ACC112 (cell line): Measurements from ENCODE around the gene SLC2A2.

ENCODE experiments used
- H2AFZ ChIP-seq: fragments of 200-600 bp; sonication (generic); one replicate; pipeline ENCODE4 v1.6.0; 2017; ENCODE audit warnings: antibody characterized with exemption, low read length; ENCODE audit not compliant: unreplicated experiment
- H3K27ac ChIP-seq: fragments of 200-600 bp; sonication (generic); 2 replicates; pipeline ENCODE4 v1.5.1; 2014; ENCODE audit warnings: low read depth, mild to moderate bottlenecking, antibody characterized with exemption, low read length, moderate library complexity
- H3K27me3 ChIP-seq: fragments of 200-600 bp; sonication (generic); 2 replicates; pipeline ENCODE4 v1.6.1; 2014; ENCODE audit warnings: mild to moderate bottlenecking, antibody characterized with exemption, low read length, moderate library complexity, mixed read lengths; ENCODE audit not compliant: insufficient read depth
- H3K36me3 ChIP-seq: fragments of 200-600 bp; sonication (generic); 2 replicates; pipeline ENCODE4 v1.6.1; 2016; ENCODE audit warnings: mild to moderate bottlenecking, antibody characterized with exemption, low read length, moderate library complexity, mixed read lengths; ENCODE audit not compliant: insufficient read depth
- H3K4me1 ChIP-seq: fragments of 200-600 bp; sonication (generic); one replicate; pipeline ENCODE4 v1.6.1; 2016; ENCODE audit warnings: low read length, mixed read lengths; ENCODE audit not compliant: insufficient read depth, unreplicated experiment, control insufficient read depth
- H3K4me3 ChIP-seq: fragments of 200-600 bp; sonication (generic); 2 replicates; pipeline ENCODE4 v1.5.1; 2014; ENCODE audit warnings: mild to moderate bottlenecking, low read depth, low read length
- H3K79me2 ChIP-seq: fragments of 200-600 bp; sonication (generic); one replicate; pipeline ENCODE4 v1.6.0; 2016; ENCODE audit warnings: low read length; ENCODE audit not compliant: control insufficient read depth, unreplicated experiment, insufficient read depth

The SLC2A2 gene

GRCh38 chr3:171026597-171027293 is at the start of gene SLC2A2:
Gene SLC2A2, minus strand, starts transcription at chr3:171026720. Its CDS starts 50 bp downstream, at chr3:171026670.
- Histone ChIP-seq H3K79me2 (no peaks in the 10 kb centered on the region), H3K27me3 (no peaks in the 10 kb centered on the region), H3K4me1 (peaks cover 22% of the 10 kb centered on the region), H3K27ac (no peak within 1 kb of the TSS), H3K36me3 (no peaks in the 10 kb centered on the region), H2AFZ (no peak within 1 kb of the TSS), H3K4me3 (no peak within 1 kb of the TSS)

DNA sequence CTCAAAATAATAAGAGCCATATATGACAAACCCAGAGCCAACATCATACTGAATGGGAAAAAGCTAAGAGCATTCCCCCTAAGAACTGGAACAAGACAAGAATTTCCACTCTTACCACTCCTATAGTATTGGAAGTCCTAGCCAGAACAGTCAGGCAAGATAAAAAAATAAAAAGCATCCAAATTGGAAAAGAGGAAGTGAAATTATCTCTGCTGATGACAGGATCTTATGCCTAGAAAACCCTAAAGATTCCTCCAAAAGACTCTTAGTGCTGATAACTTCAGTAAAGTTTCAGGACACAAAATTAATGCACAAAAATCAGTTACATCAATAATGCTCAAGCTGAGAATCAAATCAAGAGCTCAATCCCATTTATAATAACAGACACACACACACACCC is 45.9 kb upstream of the SLC2A2 start:
- no peaks in the 10 kb centered on the region for H3K27me3 ChIP-seq
- no peak overlapping the region for H3K27ac ChIP-seq
- no peaks in the 10 kb centered on the region; the same call in 1 of the 2 replicates for H3K36me3 ChIP-seq
- H3K4me3 ChIP-seq = no peak overlapping the region
- no peaks in the 10 kb centered on the region for H3K79me2 ChIP-seq
- H2AFZ ChIP-seq = no peak overlapping the region
- H3K4me1 ChIP-seq = no peaks in the 10 kb centered on the region

- no peak overlapping the region for H3K4me3 ChIP-seq
- no peak overlapping the region for H3K27ac ChIP-seq
- H3K79me2 ChIP-seq = no peaks in the 10 kb centered on the region
- H3K27me3 ChIP-seq = no peaks in the 10 kb centered on the region
- H3K36me3 ChIP-seq = no peaks in the 10 kb centered on the region; the same call in 1 of the 2 replicates
- H2AFZ ChIP-seq = no peak overlapping the region
- H3K4me1 ChIP-seq = no peaks in the 10 kb centered on the region
Measured at GRCh38 chr3:171068658-171069057, 42.1 kb upstream of the SLC2A2 start.

GRCh38 chr3:171066206-171066605 is 39.7 kb upstream of the SLC2A2 start:
- Histone ChIP-seq H3K27ac (no peak overlapping the region), H3K27me3 (no peaks in the 10 kb centered on the region), H3K79me2 (no peaks in the 10 kb centered on the region), H3K4me1 (no peaks in the 10 kb centered on the region), H3K4me3 (no peak overlapping the region), H3K36me3 (no peaks in the 10 kb centered on the region; the same call in 1 of the 2 replicates), H2AFZ (no peak overlapping the region)

GRCh38 chr3:171065732-171066131 is 39.2 kb upstream of the SLC2A2 start:
- H3K27me3 ChIP-seq = no peaks in the 10 kb centered on the region
- H3K79me2 ChIP-seq = no peaks in the 10 kb centered on the region
- H3K27ac ChIP-seq = no peak overlapping the region
- no peak overlapping the region for H3K4me3 ChIP-seq
- H2AFZ ChIP-seq = no peak overlapping the region
- no peaks in the 10 kb centered on the region for H3K4me1 ChIP-seq
- no peaks in the 10 kb centered on the region; the same call in 1 of the 2 replicates for H3K36me3 ChIP-seq

GRCh38 chr3:171064461-171064860 is 37.9 kb upstream of the SLC2A2 start:
- no peak overlapping the region for H3K27ac ChIP-seq
- H3K4me1 ChIP-seq = no peaks in the 10 kb centered on the region
- no peaks in the 10 kb centered on the region for H3K36me3 ChIP-seq
- H2AFZ ChIP-seq = no peak overlapping the region
- H3K79me2 ChIP-seq = no peaks in the 10 kb centered on the region
- H3K4me3 ChIP-seq = no peak overlapping the region
- no peaks in the 10 kb centered on the region for H3K27me3 ChIP-seq

GRCh38 chr3:171061749-171062148 is 35.2 kb upstream of the SLC2A2 start:
- Histone ChIP-seq H3K27me3 (no peaks in the 10 kb centered on the region), H3K79me2 (no peaks in the 10 kb centered on the region), H3K36me3 (no peaks in the 10 kb centered on the region), H3K4me3 (no peak overlapping the region), H3K4me1 (peaks cover 17% of the 10 kb centered on the region), H2AFZ (no peak overlapping the region), H3K27ac (no peak overlapping the region)

GRCh38 chr3:171059978-171060377 is 33.5 kb upstream of the SLC2A2 start:
- no peaks in the 10 kb centered on the region for H3K79me2 ChIP-seq
- no peak overlapping the region for H3K4me3 ChIP-seq

DNA sequence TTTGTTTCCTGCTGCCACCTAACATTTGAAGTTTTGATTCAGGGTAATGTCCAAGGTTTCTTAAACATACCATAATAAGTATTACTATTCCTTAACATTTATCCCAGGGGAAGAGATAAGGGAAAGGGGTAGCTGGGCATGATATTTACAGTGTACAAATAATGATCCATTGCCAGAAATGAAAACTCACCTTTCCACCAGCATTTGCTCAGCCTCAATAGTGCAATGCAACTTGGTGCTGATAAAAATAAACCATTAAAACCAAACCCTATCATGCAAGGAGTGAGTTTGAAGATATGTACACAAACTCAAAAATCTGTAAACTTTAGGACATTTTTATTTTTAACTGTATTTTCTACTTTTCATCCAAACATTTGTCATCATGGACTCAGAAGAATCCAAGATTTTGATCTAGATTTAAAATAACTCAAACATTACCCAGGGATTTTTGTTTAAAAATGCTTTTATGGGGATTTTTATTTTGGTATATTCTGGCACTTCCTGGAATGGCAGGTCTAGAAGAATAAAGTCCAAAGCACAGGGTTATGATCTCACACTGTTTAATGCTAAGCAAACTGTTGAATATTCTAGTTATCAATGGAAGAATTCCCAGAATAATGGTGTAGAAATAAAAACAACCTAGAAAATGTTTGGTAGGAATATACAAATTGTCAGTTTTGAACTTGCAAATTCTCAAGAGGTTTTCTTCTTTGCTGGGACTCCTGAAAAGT is 32.5 kb upstream of the SLC2A2 start:
- Histone ChIP-seq H3K4me1 (peaks cover 39% of the 10 kb centered on the region), H3K4me3 (no peak overlapping the region), H2AFZ (no peak overlapping the region), H3K27ac (no peak overlapping the region), H3K79me2 (no peaks in the 10 kb centered on the region), H3K27me3 (no peaks in the 10 kb centered on the region), H3K36me3 (no peaks in the 10 kb centered on the region)

More at GRCh38 chr3:171059978-171060377, 33.5 kb upstream of the SLC2A2 start:
- Histone ChIP-seq H3K4me1 (peaks cover 33% of the 10 kb centered on the region), H3K27me3 (no peaks in the 10 kb centered on the region), H3K27ac (no peak overlapping the region), H2AFZ (no peak overlapping the region), H3K36me3 (no peaks in the 10 kb centered on the region)

DNA sequence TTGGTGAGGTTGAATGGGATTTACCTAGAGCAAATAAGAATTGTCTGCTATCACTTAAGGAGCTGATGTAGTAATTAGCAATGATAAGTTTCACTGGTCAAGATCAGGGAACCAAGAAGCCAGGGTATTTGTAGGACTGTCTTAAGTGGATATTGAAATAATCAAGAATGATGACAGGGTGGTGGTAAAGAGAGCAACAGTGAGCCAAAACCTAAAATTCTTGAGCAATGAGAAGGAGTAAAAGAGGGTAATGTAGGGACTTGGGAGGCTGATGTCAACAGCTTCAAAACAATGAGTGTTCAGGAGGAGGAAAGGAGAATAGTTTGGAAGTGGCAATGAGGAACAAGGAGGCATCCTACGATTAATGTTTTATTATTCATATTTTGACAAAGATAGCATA is 31.5 kb upstream of the SLC2A2 start:
- Histone ChIP-seq H3K4me1 (peaks cover 39% of the 10 kb centered on the region), H3K79me2 (no peaks in the 10 kb centered on the region), H3K36me3 (no peaks in the 10 kb centered on the region), H3K27ac (peak overlapping the region; percentile 23; the same call in 1 of the 2 replicates), H3K27me3 (no peaks in the 10 kb centered on the region), H2AFZ (no peak overlapping the region), H3K4me3 (no peak overlapping the region)

GRCh38 chr3:171057072-171057471 is 30.6 kb upstream of the SLC2A2 start:
- Histone ChIP-seq H3K4me3 (no peak overlapping the region), H3K4me1 (peaks cover 39% of the 10 kb centered on the region), H3K79me2 (no peaks in the 10 kb centered on the region), H3K27ac (peak overlapping the region; percentile 22; the same call in 1 of the 2 replicates), H2AFZ (no peak overlapping the region), H3K27me3 (no peaks in the 10 kb centered on the region), H3K36me3 (no peaks in the 10 kb centered on the region)
